Cardiac atrium fibroblast (primary cell): Measurements from ENCODE around the gene WBP2. TPM values are rescaled to one million over a fixed set of nuclear protein-coding genes. Genes with fewer than 3 reads are reported as not detected.

Source experiments
- total RNA-seq: library from RNA; depleted of rRNA; stranded (reverse); fragments of >200 nt; gene quantifications from 2 replicates; pipeline ENCODE4 v1.2.3, GENCODE V29; 2015

Gene WBP2
- 56.7 and 67.0 TPM in 2 replicates for total RNA-seq

DNA sequence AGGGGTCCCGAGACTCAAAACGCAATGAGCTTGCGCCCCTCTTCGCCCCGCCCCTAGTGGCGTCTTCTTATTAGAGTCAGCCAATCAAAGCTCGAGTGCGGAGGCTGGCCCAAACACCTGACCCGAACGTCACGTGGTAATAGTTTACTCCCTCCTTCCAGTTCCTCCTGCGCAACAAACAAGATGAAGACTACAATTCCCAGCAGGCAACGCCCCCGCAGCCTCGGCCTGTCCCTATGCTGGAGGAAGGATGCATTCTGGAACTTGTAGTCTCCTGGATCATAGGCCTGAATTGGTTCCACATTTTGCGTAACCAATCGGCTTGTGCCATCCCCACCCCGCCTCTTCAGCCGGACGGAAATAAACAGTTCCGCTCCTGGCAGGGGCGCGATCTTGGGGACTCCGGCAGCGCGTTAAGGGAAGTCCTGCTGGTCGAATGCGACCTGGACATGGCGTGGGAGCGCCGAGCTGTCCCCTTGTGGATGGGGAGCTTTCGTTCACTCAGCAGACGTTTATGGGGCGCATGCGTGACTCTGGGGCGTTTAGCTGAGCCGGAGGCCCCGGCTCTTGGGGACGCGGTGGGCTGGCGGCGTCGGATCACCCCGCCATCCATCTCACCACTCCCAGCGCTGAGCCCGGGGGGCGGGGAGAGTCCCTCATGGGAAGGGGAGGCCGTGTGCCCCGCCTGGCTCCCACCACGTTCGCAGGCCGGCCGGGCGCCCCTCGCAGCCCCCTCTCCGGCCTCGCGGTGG lies at the start of gene WBP2:
Gene WBP2 (minus strand): TSS at position 26 of the 752 bp plus-strand sequence. CDS start 38 bp downstream, outside the sequence.

DNA sequence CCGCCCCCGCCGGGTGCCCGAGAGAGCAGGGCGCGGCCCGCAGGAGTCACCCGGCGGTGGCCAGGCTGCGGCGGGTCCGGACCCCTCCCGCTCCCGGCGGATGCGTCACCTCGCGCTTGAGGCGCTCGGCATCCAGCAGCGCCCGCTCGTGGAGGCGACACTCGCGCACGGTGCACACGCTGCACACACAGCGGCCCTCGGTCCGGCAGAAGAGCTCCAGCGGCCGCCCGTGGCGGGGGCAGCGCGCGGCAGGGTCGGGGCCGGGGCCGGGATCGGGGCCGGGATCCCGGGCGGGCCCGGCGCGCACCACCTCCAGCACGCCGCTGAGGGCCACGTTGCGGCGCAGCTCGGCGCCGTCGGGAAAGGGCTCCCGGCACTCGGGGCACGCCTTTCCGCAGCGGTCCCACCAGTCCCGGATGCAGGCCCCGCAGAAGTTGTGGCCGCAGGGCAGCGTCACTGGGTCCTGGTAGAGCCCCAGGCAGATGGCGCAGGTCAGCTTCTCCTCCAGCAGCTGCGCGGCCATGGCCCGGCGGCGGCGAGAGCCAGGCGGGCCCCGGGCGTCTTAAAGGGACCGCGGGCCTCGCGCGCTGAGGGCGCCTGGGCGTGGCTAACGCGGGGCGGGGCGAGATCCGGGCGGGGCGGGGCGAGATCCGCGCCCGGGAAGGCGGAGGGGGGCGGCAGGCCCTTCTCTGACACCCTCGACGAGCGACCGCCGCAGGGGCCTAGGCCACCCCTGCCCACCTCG lies 41.5 kb upstream of the WBP2 start, which contains the start of gene TRIM65:
Gene TRIM65 (minus strand): TSS at position 537 of the 745 bp plus-strand sequence. CDS start 14 bp downstream, at position 523.

DNA sequence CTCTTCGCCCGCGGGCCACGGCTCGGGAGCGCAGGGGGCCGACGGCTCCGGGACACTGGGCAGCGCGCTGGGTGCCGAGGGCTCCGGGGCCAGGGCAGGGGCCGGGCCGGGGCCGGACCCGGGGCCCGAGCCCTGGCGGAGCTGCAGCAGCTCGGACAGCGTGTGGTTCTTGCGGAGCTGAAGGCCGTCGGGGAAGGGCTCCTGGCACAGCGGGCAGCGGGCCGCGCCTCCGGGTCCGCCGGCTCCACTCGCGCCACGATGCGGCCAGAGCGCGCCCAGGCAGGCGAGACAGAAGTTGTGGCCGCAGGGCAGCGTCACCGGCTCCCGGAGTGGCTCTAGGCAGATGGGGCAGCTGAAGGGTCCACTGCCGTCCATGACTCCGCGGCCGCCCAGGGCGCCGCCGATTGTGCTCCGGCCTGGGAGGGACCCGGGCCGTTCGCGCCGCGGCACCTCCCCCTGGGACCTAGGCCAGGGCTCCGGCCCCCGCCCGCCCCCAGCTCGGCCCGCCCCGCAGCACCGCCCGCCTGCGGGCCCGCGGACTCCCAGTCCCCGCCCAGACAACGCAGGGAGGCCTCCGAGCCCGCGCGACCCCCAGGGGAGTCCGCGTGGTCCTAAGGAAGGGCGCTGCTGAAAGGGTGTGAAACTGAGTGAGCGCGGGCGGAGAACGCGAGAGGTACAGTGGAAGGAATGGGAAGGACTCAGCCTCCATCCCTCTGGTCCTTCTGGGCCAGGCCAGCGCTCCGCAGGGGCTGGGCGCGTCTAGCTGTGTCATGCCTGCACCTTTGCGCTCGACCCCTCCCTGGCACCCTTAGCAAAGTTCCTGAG lies 23.3 kb upstream of the WBP2 start, which contains the start of gene TRIM47:
Gene TRIM47 (minus strand): TSS at position 408 of the 825 bp plus-strand sequence. CDS start 33 bp downstream, at position 375.

DNA sequence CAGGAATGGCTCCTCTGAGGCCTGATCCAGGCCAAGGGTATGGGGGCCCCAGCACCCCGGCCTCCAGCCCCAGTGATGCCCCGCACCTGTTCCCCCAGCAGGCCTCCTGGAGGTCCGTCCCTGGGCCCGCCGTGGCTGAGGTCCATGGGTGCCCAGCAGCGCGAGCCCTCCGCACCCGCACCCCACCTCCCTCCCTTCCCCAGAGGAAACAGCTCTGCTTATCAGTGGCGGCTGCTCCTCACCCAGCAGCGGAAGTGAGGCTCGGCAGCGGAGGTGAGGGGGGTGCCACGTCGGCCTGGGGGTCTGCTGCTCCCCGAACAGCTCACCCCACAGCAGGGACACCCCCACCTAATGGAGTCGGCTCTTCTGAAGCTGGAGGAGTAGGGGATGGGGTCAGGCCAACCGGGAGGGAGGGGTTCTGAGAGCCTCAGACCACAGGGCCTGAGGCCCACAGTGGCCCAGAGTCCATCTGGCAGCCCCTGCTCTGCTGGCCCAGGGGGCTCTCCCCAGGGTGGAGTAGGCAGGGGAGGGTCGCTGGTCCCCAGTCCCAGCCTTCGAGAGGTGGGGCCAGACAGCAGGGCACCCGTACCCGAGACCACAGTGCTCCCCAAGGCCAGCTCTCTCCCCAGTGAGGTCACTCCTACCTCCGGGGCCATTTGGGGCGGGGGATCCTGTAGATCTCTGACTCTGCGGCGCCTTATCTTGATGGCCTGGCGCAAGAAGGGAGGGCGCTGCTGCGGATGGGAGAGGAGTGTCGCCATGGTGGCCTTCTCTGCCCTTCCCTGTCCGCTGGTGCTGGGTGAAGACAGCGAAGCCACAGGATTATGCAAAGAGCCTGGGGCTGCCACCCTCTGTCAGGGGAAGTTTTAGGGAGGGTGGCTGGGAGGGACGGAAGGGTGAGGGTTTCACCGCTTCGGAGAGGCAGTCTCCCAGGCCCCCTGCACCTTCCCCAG lies 11.3 kb downstream of the WBP2 start, which contains the start of gene UNC13D:
Gene UNC13D (minus strand): TSS at position 828 of the 953 bp plus-strand sequence. CDS start 67 bp downstream, at position 761.

Other genes with a start within 250 kb of the WBP2 start
- gene SMIM5, start 221.9 kb downstream of the WBP2 start, total RNA-seq: not detected in 2 replicates
- 9.7 and 20.6 TPM in 2 replicates for gene RECQL5, start 188.2 kb downstream of the WBP2 start, total RNA-seq
- 44.2 and 50.9 TPM in 2 replicates for gene SAP30BP, start 188.0 kb downstream of the WBP2 start, total RNA-seq
- 0.16 and 0.18 TPM in 2 replicates for gene ITGB4, start 133.9 kb downstream of the WBP2 start, total RNA-seq
- 35.9 and 43.9 TPM in 2 replicates for gene GALK1, start 90.1 kb downstream of the WBP2 start, total RNA-seq
- gene UNK, start 70.5 kb downstream of the WBP2 start, total RNA-seq: 11.8 and 15.0 TPM in 2 replicates
- gene UNC13D, start 10.9 kb downstream of the WBP2 start, total RNA-seq: 1.1 TPM in 1 of 2 replicates, not detected in the other
- 32.5 and 56.4 TPM in 2 replicates for gene TRIM47, start 23.2 kb upstream of the WBP2 start, total RNA-seq
- gene TRIM65, start 41.6 kb upstream of the WBP2 start, total RNA-seq: 19.1 and 20.6 TPM in 2 replicates
- 12.3 and 15.7 TPM in 2 replicates for gene MRPL38, start 49.5 kb upstream of the WBP2 start, total RNA-seq
- gene FBF1, start 85.7 kb upstream of the WBP2 start, total RNA-seq: 5.1 and 7.6 TPM in 2 replicates
- gene ACOX1, start 123.8 kb upstream of the WBP2 start, total RNA-seq: 16.4 and 32.4 TPM in 2 replicates
- 21.8 and 29.6 TPM in 2 replicates for gene TEN1, start 123.9 kb upstream of the WBP2 start, total RNA-seq
- 2.2 TPM in 1 of 2 replicates, not detected in the other for gene CDK3, start 145.5 kb upstream of the WBP2 start, total RNA-seq
- not detected in 2 replicates for gene EVPL, start 172.0 kb upstream of the WBP2 start, total RNA-seq
- gene SRP68, start 217.2 kb upstream of the WBP2 start, total RNA-seq: 19.5 and 24.0 TPM in 2 replicates
- not detected in 2 replicates for gene GALR2, start 219.4 kb upstream of the WBP2 start, total RNA-seq
- not detected in 2 replicates for gene ZACN, start 223.8 kb upstream of the WBP2 start, total RNA-seq
- 56.0 and 56.1 TPM in 2 replicates for gene EXOC7, start 248.5 kb upstream of the WBP2 start, total RNA-seq